ENCODE data around the gene PTHLH. TPM values are rescaled to one million over a fixed set of nuclear protein-coding genes. Genes with fewer than 3 reads are reported as not detected.

The PTHLH gene
- total and polyA plus RNA-seq, 2 donors = 7.5 to 13.7 TPM

- Histone ChIP-seq H3K27ac (ENCODE audit: low read depth) (peak overlapping the region; percentile 68), H3K4me1 (ENCODE audit: insufficient read depth) (no peaks in the 10 kb centered on the region), H3K36me3 (ENCODE audit: insufficient read depth) (no peaks in the 10 kb centered on the region), H3K4me3 (ENCODE audit: low read depth, low read length) (peak overlapping the region; percentile 63)
- under 1% methylated on average over 55 of the region's 55 CpGs for WGBS
- no peak for DNase-seq (ENCODE audit: extremely low spot score)
These were observed 2.7 kb downstream of the PTHLH start for GRCh38 chr12:27969624-27970400.

- no peaks in the 10 kb centered on the region for H3K36me3 ChIP-seq (ENCODE audit: insufficient read depth)
- peak overlapping the region; percentile 63 for H3K4me3 ChIP-seq (ENCODE audit: low read depth, low read length)
- DNase-seq (ENCODE audit: extremely low spot score) = no peak
- H3K4me1 ChIP-seq (ENCODE audit: insufficient read depth) = no peaks in the 10 kb centered on the region
- H3K27ac ChIP-seq (ENCODE audit: low read depth) = peak overlapping the region; percentile 63
- WGBS = 2% methylated on average over 38 of the region's 38 CpGs
These were observed 3.4 kb downstream of the PTHLH start for GRCh38 chr12:27968972-27969623.

- Histone ChIP-seq H3K4me3 (ENCODE audit: low read depth, low read length) (no peak overlapping the region), H3K36me3 (ENCODE audit: insufficient read depth) (no peaks in the 10 kb centered on the region), H3K27ac (ENCODE audit: low read depth) (no peak overlapping the region), H3K4me1 (ENCODE audit: insufficient read depth) (no peaks in the 10 kb centered on the region)
- no peak for DNase-seq (ENCODE audit: extremely low spot score)
- WGBS = 44% methylated on average over 2 of the region's 2 CpGs
These were observed 4.9 kb downstream of the PTHLH start for GRCh38 chr12:27967551-27968054.

GRCh38 chr12:27966870-27967269 lies 5.7 kb downstream of the PTHLH start:
- DNase-seq (ENCODE audit: extremely low spot score) = no peak
- no peak overlapping the region for H3K27ac ChIP-seq (ENCODE audit: low read depth)
- no peaks in the 10 kb centered on the region for H3K4me1 ChIP-seq (ENCODE audit: insufficient read depth)
- 19% methylated on average over 2 of the region's 2 CpGs for WGBS
- H3K4me3 ChIP-seq (ENCODE audit: low read depth, low read length) = no peak overlapping the region
- H3K36me3 ChIP-seq (ENCODE audit: insufficient read depth) = no peaks in the 10 kb centered on the region

- H3K27ac ChIP-seq (ENCODE audit: low read depth) = no peak overlapping the region
- H3K36me3 ChIP-seq (ENCODE audit: insufficient read depth) = no peaks in the 10 kb centered on the region
- H3K4me1 ChIP-seq (ENCODE audit: insufficient read depth) = no peaks in the 10 kb centered on the region
- H3K4me3 ChIP-seq (ENCODE audit: low read depth, low read length) = no peak overlapping the region
- WGBS = 89% methylated on average over 2 of the region's 2 CpGs
- no peak for DNase-seq (ENCODE audit: extremely low spot score)
These were observed 6.6 kb downstream of the PTHLH start for GRCh38 chr12:27965966-27966365.

GRCh38 chr12:27965411-27965810 lies 7.1 kb downstream of the PTHLH start:
- no peak overlapping the region for H3K27ac ChIP-seq (ENCODE audit: low read depth)
- WGBS = 0% methylated on average over 1 of the region's 1 CpG
- no peak overlapping the region for H3K4me3 ChIP-seq (ENCODE audit: low read depth, low read length)
- H3K36me3 ChIP-seq (ENCODE audit: insufficient read depth) = no peaks in the 10 kb centered on the region
- no peaks in the 10 kb centered on the region for H3K4me1 ChIP-seq (ENCODE audit: insufficient read depth)
- DNase-seq (ENCODE audit: extremely low spot score) = no peak

GRCh38 chr12:27964123-27964522 lies 8.4 kb downstream of the PTHLH start:
- Histone ChIP-seq H3K27ac (ENCODE audit: low read depth) (no peak overlapping the region), H3K4me3 (ENCODE audit: low read depth, low read length) (no peak overlapping the region), H3K4me1 (ENCODE audit: insufficient read depth) (no peaks in the 10 kb centered on the region), H3K36me3 (ENCODE audit: insufficient read depth) (no peaks in the 10 kb centered on the region)
- WGBS = 72% methylated on average over 4 of the region's 4 CpGs
- DNase-seq (ENCODE audit: extremely low spot score) = no peak

- Histone ChIP-seq H3K36me3 (ENCODE audit: insufficient read depth) (no peaks in the 10 kb centered on the region), H3K4me3 (ENCODE audit: low read depth, low read length) (no peak overlapping the region), H3K27ac (ENCODE audit: low read depth) (no peak overlapping the region), H3K4me1 (ENCODE audit: insufficient read depth) (no peaks in the 10 kb centered on the region)
- DNase-seq (ENCODE audit: extremely low spot score) = no peak
- 91% methylated on average over 3 of the region's 3 CpGs for WGBS
These were observed 11.7 kb downstream of the PTHLH start for GRCh38 chr12:27960821-27961220.

- Histone ChIP-seq H3K4me1 (ENCODE audit: insufficient read depth) (no peaks in the 10 kb centered on the region), H3K4me3 (ENCODE audit: low read depth, low read length) (no peak overlapping the region), H3K27ac (ENCODE audit: low read depth) (no peak overlapping the region), H3K36me3 (ENCODE audit: insufficient read depth) (no peaks in the 10 kb centered on the region)
- no peak for DNase-seq (ENCODE audit: extremely low spot score)
- 90% methylated on average over 3 of the region's 3 CpGs for WGBS
These were observed 13.9 kb downstream of the PTHLH start for GRCh38 chr12:27958675-27959074.

- Histone ChIP-seq H3K36me3 (ENCODE audit: insufficient read depth) (no peaks in the 10 kb centered on the region), H3K4me3 (ENCODE audit: low read depth, low read length) (no peak overlapping the region), H3K27ac (ENCODE audit: low read depth) (no peak overlapping the region), H3K4me1 (ENCODE audit: insufficient read depth) (no peaks in the 10 kb centered on the region)
- 82% methylated on average over 3 of the region's 3 CpGs for WGBS
- no peak for DNase-seq (ENCODE audit: extremely low spot score)
These were observed 15.2 kb downstream of the PTHLH start for GRCh38 chr12:27957366-27957765.

GRCh38 chr12:27953817-27954216 lies 18.7 kb downstream of the PTHLH start:
- no peak for DNase-seq (ENCODE audit: extremely low spot score)
- 94% methylated on average over 3 of the region's 3 CpGs for WGBS
- Histone ChIP-seq H3K27ac (ENCODE audit: low read depth) (no peak overlapping the region), H3K36me3 (ENCODE audit: insufficient read depth) (peaks cover 1% of the 10 kb centered on the region), H3K4me1 (ENCODE audit: insufficient read depth) (no peaks in the 10 kb centered on the region), H3K4me3 (ENCODE audit: low read depth, low read length) (no peak overlapping the region)

- no peaks in the 10 kb centered on the region for H3K4me1 ChIP-seq (ENCODE audit: insufficient read depth)
- H3K27ac ChIP-seq (ENCODE audit: low read depth) = no peak overlapping the region
- H3K4me3 ChIP-seq (ENCODE audit: low read depth, low read length) = no peak overlapping the region
- H3K36me3 ChIP-seq (ENCODE audit: insufficient read depth) = peaks cover 1% of the 10 kb centered on the region
- 94% methylated on average over 4 of the region's 4 CpGs for WGBS
- DNase-seq (ENCODE audit: extremely low spot score) = no peak
These were observed 19.2 kb downstream of the PTHLH start for GRCh38 chr12:27953348-27953747.

GRCh38 chr12:27952510-27952909 lies 20.0 kb downstream of the PTHLH start:
- 75% methylated on average over 5 of the region's 5 CpGs for WGBS

GRCh38 chr12:27951898-27952297 lies 20.6 kb downstream of the PTHLH start:
- no peak for DNase-seq (ENCODE audit: extremely low spot score)
- WGBS = 74% methylated on average over 7 of the region's 7 CpGs
- Histone ChIP-seq H3K36me3 (ENCODE audit: insufficient read depth) (peaks cover 1% of the 10 kb centered on the region), H3K4me1 (ENCODE audit: insufficient read depth) (no peaks in the 10 kb centered on the region), H3K4me3 (ENCODE audit: low read depth, low read length) (no peak overlapping the region), H3K27ac (ENCODE audit: low read depth) (no peak overlapping the region)

More at GRCh38 chr12:27952510-27952909, 20.0 kb downstream of the PTHLH start:
- no peak overlapping the region for H3K4me3 ChIP-seq (ENCODE audit: low read depth, low read length)
- H3K36me3 ChIP-seq (ENCODE audit: insufficient read depth) = peaks cover 1% of the 10 kb centered on the region
- no peaks in the 10 kb centered on the region for H3K4me1 ChIP-seq (ENCODE audit: insufficient read depth)
- no peak overlapping the region for H3K27ac ChIP-seq (ENCODE audit: low read depth)
- no peak for DNase-seq (ENCODE audit: extremely low spot score)

All from urinary bladder (tissue), 4 donors.